PC-3 (cell line): ENCODE measurements around the gene MZB1. TPM values are rescaled to one million over a fixed set of nuclear protein-coding genes. Genes with fewer than 3 reads are reported as not detected.

Experiments
- ATAC-seq: fragments of 200-7000 bp; cut with Tn5 transposase; 2 replicates; pipeline ENCODE4 v1.9.1; 2020; ENCODE audit warnings: mild to moderate bottlenecking, moderate library complexity
- BruUV-seq: library from RNA; stranded (reverse); fragments of 400-500 nt; replicated peaks from 2 replicates; lab custom pipeline; 2021; lab: Mats Ljungman, UMichigan
- CTCF ChIA-PET: fragments of 300-600 bp; sonication (Branson Sonifier 250); formaldehyde crosslinking; loops from one replicate; lab custom pipeline; 2022; ENCODE audit warnings: antibody characterized with exemption; lab: Charles Lee
- POLR2A ChIA-PET: fragments of 300-600 bp; sonication (Branson Sonifier 250); formaldehyde crosslinking; loops from one replicate; lab custom pipeline; 2022; ENCODE audit warnings: antibody characterized with exemption; ENCODE audit not compliant: unreplicated experiment; lab: Charles Lee
- DNase-seq: peaks from one replicate; pipeline ENCODE4 v3.0.0-alpha.2; 2015
- H2AFZ ChIP-seq: fragments of 300-600 bp; sonication (generic); 2 replicates; pipeline ENCODE4 v1.6.0; 2016; ENCODE audit warnings: antibody characterized with exemption, low read length
- H3F3A ChIP-seq: fragments of 300-600 bp; sonication (generic); one replicate; pipeline ENCODE4 v1.6.0; 2017; ENCODE audit warnings: antibody characterized with exemption, low read length, control low read depth, mild to moderate bottlenecking; ENCODE audit not compliant: unreplicated experiment
- H3K27ac ChIP-seq: fragments of 300-600 bp; sonication (generic); 2 replicates; pipeline ENCODE4 v1.5.1; 2016; ENCODE audit warnings: mild to moderate bottlenecking, low read length
- H3K27me3 ChIP-seq: fragments of 300-600 bp; sonication (generic); 2 replicates; pipeline ENCODE4 v1.6.1; 2016; ENCODE audit warnings: low read length, mixed read lengths
- H3K36me3 ChIP-seq: fragments of 300-600 bp; sonication (generic); 2 replicates; pipeline ENCODE4 v1.6.1; 2016; ENCODE audit warnings: low read depth, mixed run types, low read length, mixed read lengths
- H3K4me1 ChIP-seq: fragments of 300-600 bp; sonication (generic); 2 replicates; pipeline ENCODE4 v1.5.1; 2016; ENCODE audit warnings: low read length; ENCODE audit not compliant: insufficient read depth
- H3K4me2 ChIP-seq: fragments of 300-600 bp; sonication (generic); 2 replicates; pipeline ENCODE4 v1.6.0; 2016; ENCODE audit warnings: low read length
- H3K4me3 ChIP-seq: fragments of 300-600 bp; sonication (generic); 2 replicates; pipeline ENCODE4 v1.5.1; 2016; ENCODE audit warnings: mild to moderate bottlenecking, low read length, mixed read lengths
- H3K79me2 ChIP-seq: fragments of 300-600 bp; sonication (generic); 2 replicates; pipeline ENCODE4 v1.6.1; 2017; ENCODE audit warnings: low read length, mixed read lengths
- H3K9ac ChIP-seq: fragments of 300-600 bp; sonication (generic); 2 replicates; pipeline ENCODE4 v1.6.0; 2016; ENCODE audit warnings: mild to moderate bottlenecking, low read length
- H3K9me2 ChIP-seq: fragments of 300-600 bp; sonication (generic); replicated peaks from 2 replicates; pipeline ENCODE4 v1.6.1; 2016; ENCODE audit warnings: mixed run types, low read length, mixed read lengths
- H3K9me3 ChIP-seq: fragments of 300-600 bp; sonication (generic); 2 replicates; pipeline ENCODE4 v1.6.1; 2016; ENCODE audit warnings: low read length, mixed read lengths
- H4K20me1 ChIP-seq: fragments of 300-600 bp; sonication (generic); 2 replicates; pipeline ENCODE4 v1.6.1; 2016; ENCODE audit warnings: low read length, mixed read lengths
- EZH2 ChIP-seq: fragments of 300-600 bp; sonication (generic); IDR thresholded peaks from one replicate; pipeline ENCODE4 v1.6.1; 2017; ENCODE audit warnings: antibody characterized with exemption, mild to moderate bottlenecking, low read length; ENCODE audit not compliant: unreplicated experiment
- EZH2phosphoT487 ChIP-seq: fragments of 300-600 bp; sonication (generic); IDR thresholded peaks from 2 replicates; pipeline ENCODE4 v1.6.1; 2018; ENCODE audit warnings: mild to moderate bottlenecking, antibody characterized with exemption, low read length, borderline replicate concordance
- intact Hi-C: fragments of 100-400 bp; cut with micrococcal nuclease; formaldehyde crosslinking; loops from 2 replicates; pipeline ENCODE4 v1.9.0; 2023
- total RNA-seq: library from RNA; depleted of rRNA; stranded (reverse); fragments of >200 nt; gene quantifications from 2 replicates; pipeline ENCODE4 v1.2.3, GENCODE V29; 2014
- TF ChIP-seq, protein P1 (sequence below): fragments of 300-600 bp; sonication (generic); conservative IDR thresholded peaks from 2 replicates; pipeline ENCODE4 v1.5.1; 2017; ENCODE audit warnings: antibody characterized with exemption, low read depth, mild to moderate bottlenecking, low read length

The MZB1 gene
- total RNA-seq, 1 experiment from 2014 or later, result 0.22 TPM

DNA sequence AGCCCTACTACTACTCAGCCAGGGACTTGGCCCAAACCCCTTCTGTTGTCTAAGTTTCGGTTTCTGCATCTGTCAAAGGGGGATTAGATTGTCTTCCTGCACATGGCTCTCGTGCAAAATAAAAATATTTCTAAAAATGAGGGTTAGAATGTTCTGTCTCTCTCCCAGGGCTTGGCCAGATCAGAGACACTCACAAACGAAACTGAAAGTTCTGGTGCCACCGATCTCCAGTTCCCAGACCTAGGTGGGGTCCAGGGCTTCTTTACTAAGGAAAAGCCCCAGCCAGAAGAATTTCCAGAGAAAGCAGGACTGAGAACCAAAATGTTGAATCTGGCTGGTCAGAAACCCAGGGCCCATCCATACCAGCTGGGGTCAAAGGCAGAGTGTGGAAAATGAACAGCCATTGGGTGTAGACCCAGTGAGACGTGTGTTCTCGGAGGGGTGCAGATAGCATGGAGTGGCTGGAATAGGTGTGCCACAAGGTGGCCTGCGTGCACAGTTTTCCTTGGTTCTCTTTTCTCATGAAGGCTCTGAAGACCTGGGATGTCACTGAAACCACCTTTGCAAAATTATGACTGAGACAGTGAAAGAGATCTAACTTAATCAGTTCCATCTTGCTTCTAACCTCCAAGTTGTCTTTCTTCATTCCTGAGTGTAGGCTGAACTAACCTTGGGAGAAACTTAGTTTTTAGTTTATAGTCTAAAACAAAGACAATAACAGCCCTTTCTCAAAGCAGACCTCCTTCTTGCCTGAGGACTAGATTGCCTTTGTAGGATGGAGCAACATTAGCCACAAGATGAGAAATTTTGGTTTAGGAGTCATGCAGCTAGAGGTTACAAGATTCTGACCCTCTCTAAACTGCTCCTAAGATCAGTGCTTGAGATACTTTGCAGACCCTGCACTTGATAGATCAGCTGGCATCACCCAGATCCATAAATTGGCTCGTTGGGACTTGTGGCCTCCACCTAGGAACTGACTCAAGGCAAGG, 4.4 kb downstream of the MZB1 start:
- intact Hi-C loops, result no loop called here
- H3F3A ChIP-seq, result no peaks in the 10 kb centered on the region
- ATAC-seq (no peak; the same call in 1 of the 2 replicates), DNase-seq (no peak)
- peaks cover 5% of the 10 kb centered on the region for H3K4me1 ChIP-seq
- H3K36me3 ChIP-seq, result no peaks in the 10 kb centered on the region
- no TSS peak for BruUV-seq
- ChIA-PET CTCF (no interaction called here), POLR2A (no interaction called here)
- no peaks in the 10 kb centered on the region for H3K9me2 ChIP-seq
- H2AFZ ChIP-seq, result no peak overlapping the region
- H4K20me1 ChIP-seq, result no peaks in the 10 kb centered on the region
- H3K9me3 ChIP-seq, result no peaks in the 10 kb centered on the region
- no peak overlapping the region for H3K4me3 ChIP-seq
- no peak overlapping the region for H3K9ac ChIP-seq
- H3K79me2 ChIP-seq, result 0 out of 2 replicates have a peak, but pooled peaks cover 2% of the 10 kb centered on the region
- H3K27ac ChIP-seq, result no peak overlapping the region
- no peaks in the 10 kb centered on the region for H3K27me3 ChIP-seq
- TF ChIP-seq, protein P1, sequence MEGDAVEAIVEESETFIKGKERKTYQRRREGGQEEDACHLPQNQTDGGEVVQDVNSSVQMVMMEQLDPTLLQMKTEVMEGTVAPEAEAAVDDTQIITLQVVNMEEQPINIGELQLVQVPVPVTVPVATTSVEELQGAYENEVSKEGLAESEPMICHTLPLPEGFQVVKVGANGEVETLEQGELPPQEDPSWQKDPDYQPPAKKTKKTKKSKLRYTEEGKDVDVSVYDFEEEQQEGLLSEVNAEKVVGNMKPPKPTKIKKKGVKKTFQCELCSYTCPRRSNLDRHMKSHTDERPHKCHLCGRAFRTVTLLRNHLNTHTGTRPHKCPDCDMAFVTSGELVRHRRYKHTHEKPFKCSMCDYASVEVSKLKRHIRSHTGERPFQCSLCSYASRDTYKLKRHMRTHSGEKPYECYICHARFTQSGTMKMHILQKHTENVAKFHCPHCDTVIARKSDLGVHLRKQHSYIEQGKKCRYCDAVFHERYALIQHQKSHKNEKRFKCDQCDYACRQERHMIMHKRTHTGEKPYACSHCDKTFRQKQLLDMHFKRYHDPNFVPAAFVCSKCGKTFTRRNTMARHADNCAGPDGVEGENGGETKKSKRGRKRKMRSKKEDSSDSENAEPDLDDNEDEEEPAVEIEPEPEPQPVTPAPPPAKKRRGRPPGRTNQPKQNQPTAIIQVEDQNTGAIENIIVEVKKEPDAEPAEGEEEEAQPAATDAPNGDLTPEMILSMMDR, result peak; percentile 34; the same call in 1 of the 2 replicates
- TF ChIP-seq EZH2, result no peak
- H3K4me2 ChIP-seq, result no peak overlapping the region

DNA sequence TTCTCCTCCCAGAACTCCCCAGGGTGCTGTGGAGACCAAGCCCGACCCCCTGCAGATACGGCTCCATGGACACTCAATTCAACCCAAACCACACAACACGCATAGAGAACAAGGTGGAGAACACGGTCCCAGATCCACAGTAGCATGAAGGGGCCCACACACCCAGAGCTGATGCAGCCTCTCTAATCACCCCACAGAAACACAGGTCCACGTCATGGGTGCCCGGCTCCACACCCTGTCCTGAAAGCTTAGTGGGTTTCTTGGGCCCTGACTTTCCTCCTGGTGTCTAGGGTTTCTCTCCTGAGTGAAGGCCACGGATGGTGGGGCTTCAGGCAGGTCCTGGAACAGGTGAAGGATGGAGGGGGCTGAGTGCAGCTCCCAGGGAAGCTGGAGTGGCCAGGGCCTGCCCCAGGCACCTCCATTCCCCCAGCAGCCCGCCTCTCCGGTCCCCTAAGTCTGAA, 5.1 kb downstream of the MZB1 start:
- no peak overlapping the region for H3K27ac ChIP-seq
- ATAC-seq (no peak), DNase-seq (no peak)
- H3K4me1 ChIP-seq, result peaks cover 4% of the 10 kb centered on the region; the same call in 1 of the 2 replicates
- ChIA-PET CTCF (no interaction called here), POLR2A (no interaction called here)
- no peak overlapping the region for H3K9ac ChIP-seq
- no peaks in the 10 kb centered on the region for H3K79me2 ChIP-seq
- no peaks in the 10 kb centered on the region for H3K9me2 ChIP-seq
- no peak overlapping the region for H3K4me2 ChIP-seq
- TF ChIP-seq EZH2phosphoT487 (no peak), EZH2 (no peak)
- TF ChIP-seq, protein P1, result no peak
- no peaks in the 10 kb centered on the region for H3F3A ChIP-seq
- BruUV-seq, result no TSS peak
- no peaks in the 10 kb centered on the region for H3K36me3 ChIP-seq
- no peak overlapping the region for H3K4me3 ChIP-seq
- no peaks in the 10 kb centered on the region for H3K9me3 ChIP-seq
- intact Hi-C loops, result no loop called here
- no peak overlapping the region for H2AFZ ChIP-seq
- no peaks in the 10 kb centered on the region for H3K27me3 ChIP-seq
- H4K20me1 ChIP-seq, result no peaks in the 10 kb centered on the region
